GM21717 (cell line): ENCODE results near the gene TXNDC15.
"Not testable (repeated sequence)": the region's sequence is repeated elsewhere in the genome, so short reads cannot be mapped to it uniquely, and the experiment has no call there.

ENCODE experiments used
- ATAC-seq: cut with Tn5 transposase; IDR thresholded peaks from one replicate; pipeline ENCODE4 v1.9.1; 2021; ENCODE audit warnings: mild to moderate bottlenecking, moderate library complexity; ENCODE audit not compliant: unreplicated experiment

The TXNDC15 gene

DNA sequence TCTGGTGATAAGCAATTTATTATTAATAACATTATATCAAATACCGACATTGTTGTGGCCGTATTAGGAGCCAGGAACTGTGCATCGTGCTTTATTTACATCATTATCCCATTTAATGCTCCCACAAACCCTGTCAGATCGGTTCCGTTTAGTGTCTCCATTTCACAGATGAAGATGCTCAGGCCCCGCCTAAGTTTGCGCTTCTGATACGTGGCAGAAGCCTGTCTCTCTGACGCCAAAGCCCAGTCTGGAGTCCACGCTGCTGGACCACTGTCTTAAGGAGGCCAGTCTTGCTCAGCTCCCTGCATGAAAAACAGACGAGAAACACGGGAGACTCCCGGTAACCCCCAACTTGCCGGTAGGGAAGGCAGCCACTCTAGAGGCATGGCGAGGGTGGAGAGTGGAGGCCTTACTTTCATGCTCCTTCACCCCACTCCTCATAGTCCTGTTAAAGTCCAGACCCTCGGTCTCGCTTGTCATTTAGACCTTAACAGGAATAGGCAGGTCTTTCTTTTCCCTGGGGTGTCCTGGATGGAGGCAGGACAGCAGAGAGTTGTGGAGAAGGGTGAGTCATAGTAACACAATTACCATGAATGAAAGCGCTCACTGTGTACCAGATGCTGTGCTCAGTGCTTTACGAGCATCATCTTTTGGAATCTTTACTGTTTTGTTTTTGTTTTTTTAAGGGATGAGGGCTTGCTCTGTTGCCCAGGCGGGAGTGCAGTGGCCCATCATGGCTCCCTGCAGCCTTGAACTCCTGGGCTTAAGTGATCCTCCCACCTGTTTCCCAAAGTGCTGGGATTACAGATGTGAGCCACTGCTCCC is 872 bp downstream of the TXNDC15 start:
- ATAC-seq = no peak

DNA sequence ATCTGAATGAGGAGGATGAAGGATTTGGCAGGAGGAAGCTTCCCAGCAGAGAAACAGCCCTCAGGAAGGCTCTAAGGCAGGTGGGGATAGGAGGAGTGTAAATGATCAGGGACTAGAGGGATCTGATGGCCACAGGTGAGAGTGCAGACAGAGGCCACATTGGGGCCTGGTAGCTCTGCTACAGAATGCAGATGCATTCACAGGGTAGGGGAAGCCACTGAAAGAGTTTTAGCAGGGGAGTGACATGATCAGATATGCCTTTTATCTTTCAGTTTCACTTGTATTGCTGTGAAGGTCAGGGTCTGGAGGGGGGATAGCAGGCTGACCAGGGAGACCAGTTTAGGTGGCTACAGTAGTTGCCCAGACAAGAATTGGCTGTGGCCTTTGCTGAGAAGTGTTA is 3.0 kb downstream of the TXNDC15 start:
- ATAC-seq = peak; percentile 45

DNA sequence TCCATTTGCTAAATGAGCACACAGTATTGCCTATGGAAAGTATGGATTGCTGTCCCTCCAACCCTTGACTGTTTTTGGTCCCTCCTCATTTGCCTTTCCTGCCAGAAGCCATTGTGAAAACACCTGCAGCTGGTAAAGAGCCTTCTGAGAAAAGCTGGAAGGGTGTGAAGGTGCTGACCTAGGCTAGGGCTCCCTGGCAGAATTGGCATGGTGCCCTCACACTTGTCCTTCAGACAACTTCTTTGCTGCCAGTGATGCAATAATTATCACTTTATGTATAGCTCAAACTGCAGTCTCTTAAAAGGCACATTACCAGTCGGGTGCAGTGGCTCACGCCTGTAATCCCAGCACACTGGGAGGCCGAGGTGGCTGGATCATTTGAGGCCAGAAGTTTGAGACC is 4.2 kb downstream of the TXNDC15 start:
- ATAC-seq = no peak

DNA sequence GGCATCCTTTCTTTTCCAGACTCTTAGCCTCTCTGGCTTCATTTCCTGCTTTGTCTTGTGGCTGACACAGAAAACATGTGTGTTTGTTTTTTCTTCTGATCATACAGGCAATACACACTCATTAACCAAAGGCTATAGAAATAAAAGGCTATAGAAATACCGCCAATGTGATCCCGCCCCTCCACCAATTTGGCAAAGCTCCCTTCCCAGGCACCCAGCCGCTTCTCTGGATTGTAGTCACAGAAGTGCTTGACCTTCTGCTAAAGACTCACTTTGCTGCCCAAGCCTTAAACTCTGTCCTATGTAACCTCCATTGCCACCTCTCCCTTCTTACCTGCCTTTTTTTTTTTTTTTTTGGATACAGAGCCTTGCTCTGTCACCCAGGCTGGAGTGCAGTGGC is 5.3 kb downstream of the TXNDC15 start:
- ATAC-seq = no peak

DNA sequence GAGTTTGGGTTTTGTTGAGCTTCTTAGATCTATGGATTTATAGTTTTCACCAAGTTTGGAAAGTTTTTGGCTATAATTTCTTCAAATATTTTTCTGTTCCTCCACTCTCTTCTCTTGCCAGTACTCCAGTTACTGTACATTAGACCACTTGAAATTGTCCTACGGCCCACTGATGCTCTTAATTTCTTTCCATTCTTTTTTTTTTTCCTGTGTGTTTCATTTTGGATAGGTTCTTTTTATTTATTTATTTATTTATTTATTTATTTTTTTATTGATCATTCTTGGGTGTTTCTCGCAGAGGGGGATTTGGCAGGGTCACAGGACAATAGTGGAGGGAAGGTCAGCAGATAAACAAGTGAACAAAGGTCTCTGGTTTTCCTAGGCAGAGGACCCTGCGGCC is 6.8 kb downstream of the TXNDC15 start:
- not testable (repeated sequence) for ATAC-seq

DNA sequence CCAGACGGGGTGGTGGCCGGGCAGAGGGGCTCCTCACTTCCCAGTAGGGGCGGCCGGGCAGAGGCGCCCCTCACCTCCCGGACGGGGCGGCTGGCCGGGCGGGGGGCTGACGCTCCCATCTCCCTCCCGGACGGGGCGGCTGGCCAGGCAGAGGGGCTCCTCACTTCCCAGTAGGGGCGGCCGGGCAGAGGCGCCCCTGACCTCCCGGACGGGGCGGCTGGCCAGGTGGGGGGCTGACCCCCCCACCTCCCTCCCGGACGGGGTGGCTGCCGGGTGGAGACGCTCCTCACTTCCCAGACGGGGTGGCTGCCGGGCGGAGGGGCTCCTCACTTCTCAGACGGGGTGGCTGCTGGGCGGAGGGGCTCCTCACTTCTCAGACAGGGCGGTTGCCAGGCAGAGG is 7.5 kb downstream of the TXNDC15 start:
- ATAC-seq = not testable (repeated sequence)

DNA sequence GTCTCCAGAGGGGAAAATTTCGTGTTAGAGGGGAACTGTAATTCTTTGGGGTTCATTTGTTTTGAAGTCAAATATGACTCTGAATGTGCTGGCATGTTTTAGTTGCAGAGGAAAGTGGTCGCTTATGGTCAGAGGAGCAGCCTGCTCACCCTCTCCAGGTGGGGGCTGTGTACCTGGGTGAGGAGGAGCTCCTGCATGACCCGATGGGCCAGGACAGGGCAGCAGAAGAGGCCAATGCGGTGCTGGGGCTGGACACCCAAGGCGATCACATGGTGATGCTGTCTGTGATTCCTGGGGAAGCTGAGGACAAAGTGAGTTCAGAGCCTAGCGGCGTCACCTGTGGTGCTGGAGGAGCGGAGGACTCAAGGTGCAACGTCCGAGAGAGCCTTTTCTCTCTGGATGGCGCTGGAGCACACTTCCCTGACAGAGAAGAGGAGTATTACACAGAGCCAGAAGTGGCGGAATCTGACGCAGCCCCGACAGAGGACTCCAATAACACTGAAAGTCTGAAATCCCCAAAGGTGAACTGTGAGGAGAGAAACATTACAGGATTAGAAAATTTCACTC is 13.5 kb downstream of the TXNDC15 start:
- no peak for ATAC-seq

DNA sequence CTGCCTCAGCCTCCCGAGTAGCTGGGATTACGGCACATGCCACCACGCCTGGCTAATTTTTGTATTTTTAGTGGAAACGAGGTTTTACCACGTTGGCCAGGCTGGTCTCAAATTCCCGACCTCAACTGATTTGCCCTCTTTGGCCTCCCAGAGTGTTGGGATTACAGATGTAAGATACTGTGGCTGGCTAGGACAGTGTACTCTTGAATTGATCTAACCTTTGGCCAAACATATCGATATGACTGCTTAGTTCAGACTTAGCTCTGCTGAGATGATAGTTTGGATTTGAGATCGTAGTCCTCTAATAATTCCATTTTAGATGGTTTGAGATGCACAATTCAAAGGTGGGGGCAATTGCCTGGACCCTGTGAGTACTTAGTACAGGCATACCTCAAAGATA is 15.2 kb downstream of the TXNDC15 start:
- no peak for ATAC-seq

DNA sequence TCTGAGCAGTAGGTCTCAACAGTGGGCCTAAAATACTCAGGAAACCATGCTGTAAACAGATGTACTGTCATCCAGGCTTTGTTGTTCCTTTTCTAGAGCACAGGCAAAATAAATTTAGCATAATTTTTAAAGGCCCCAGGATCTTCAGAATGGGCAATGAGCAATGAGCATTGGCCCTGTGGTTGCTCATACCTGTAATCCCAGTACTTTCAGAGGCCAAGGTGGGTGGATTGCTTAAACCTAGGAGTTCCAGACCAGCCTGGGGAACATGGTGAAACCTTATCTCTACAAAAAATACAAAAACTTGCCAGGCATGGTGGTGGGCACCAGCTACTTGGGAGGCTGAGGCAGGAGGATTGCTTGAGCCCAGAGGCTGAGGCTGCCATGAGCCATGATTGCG is 17.3 kb downstream of the TXNDC15 start:
- no peak for ATAC-seq

DNA sequence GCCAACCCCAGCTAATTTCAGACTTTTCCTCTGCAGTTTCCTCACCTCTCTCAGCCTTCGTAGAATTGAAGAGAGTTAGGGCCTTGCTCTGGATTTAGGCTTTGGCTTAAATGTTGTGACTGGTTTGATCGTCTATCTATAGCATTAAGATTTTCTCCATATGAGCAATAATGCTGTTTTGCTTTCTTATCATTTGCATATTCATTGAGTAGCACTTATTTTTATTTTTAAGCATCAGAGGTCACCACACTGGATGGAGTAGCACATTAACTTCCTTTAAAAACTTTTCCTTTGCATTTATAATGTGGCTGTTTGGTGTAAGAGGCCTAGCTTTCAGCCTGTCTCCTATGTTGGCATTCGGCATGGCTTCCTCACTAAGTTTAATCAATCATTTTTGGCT is 18.1 kb downstream of the TXNDC15 start:
- ATAC-seq = no peak

DNA sequence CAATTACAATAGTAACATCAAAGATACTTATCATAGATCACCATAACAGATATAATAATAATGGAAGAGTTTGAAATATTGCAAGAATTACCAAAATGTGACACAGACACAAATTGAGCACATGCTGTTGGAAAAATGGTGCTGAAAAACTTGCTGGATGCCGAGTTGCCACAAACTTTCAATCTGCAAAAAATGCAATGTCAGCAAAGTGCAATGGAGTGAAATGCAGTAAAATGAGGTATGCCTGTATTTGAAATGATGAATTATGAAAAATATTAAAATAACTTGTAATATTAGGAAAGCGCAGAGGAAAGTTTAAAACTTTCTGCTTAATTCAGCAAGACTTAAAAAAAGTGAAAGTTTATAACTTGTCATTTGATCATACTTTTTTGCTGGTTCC is 18.8 kb downstream of the TXNDC15 start:
- ATAC-seq = no peak

DNA sequence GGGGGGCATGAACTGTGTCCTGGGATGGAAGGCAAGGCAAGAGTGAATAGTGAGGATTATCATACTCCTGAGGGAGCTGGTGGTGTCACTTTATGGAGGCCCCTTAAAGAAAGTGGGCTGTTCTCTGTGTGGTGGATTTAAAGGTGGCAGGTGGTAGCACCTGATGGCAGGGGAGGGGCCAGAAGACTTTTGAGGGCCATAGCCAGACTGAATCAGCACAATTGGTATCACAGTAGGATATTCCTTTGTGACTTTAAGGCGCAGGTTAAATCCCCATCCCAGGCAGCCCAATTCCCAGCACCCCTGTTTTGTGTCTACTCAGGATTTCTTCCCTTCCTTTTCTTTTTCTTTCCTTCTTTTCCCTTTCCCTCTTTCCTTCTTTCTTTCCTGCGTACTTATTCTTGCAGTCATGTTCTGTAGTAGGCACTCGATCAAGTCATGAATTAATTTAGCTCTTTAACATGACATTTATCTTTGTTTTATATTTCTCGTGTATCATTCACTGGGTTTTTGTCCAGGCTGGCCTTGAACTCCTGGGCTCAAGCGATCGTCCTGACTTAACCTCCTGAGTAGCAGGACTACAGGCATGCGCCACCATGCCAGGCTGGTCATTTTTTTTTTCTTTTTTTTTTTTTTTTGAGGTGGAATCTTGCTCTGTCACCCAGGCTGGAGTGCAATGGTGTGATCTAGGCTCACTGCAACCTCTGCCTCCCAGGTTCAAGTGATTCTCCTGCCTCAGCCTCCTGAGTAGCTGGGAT is 19.8 kb downstream of the TXNDC15 start:
- no peak for ATAC-seq

DNA sequence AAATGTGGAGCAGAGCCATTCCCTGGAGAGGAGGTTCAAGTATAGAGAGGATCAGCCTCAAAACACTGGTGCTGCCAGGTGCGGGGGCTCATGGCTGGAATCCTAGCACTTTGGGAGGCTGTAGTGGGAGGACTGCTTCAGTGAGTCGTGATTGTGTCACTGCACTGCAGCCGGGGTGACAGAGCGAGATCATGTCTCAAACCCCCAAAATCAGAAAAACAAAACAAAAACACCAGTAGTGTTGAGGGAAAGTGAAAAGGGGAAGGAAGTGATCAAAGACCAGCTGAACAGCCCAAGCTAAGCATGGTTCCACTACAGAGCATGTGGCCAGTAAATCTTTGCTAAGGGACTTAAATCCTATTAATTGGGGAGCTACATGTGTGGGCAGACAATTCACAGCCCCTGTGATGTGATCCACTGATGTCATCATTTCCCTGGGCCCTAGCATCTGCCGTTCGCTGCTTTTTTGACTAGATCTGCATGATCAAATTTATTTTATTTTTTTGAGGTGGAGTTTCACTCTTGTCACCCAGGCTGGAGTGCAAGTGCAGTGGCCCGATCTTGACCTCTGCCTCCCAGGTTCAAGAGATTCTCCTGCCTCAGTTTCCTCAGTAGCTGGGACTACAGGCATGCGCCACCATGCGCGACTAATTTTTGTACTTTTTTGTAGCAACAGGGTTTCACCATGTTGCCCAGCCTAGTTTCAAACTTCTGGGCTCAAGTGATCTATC is 28.1 kb downstream of the TXNDC15 start:
- ATAC-seq = no peak

DNA sequence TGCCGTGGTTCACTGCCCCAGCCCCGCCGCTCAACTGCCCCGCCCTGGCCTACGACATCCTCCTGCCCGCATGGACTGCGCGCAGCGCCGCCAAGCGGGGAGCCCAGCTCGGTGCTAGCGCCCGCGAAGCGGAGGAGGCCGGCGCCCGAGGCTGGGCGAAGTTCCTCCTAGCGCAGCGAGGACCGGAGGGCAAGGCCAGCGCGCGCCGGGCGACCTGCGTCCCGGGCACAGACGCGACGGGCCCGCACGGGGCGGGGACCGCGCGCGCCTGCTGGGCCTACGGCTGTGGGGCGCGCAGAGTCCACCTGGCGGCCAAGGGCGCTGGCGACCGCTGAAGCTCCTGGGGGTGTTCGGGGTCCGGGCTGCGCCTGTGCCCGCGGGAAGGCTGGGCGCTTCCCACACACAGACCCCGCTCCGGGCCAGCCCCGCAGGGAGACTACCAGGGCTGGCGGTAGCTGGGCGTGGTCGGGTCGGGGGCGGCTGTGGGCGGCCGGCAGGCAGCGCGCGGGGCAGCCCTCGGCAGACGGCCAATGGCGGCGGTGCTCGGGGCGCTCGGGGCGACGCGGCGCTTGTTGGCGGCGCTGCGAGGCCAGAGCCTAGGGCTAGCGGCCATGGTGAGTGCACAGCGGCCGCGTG is 30.6 kb downstream of the TXNDC15 start, which contains the start of gene PCBD2:
Gene PCBD2 (plus strand): TSS at position 522 of the 636 bp plus-strand sequence. CDS start 9 bp downstream, at position 531.
- ATAC-seq = peak; percentile 81

DNA sequence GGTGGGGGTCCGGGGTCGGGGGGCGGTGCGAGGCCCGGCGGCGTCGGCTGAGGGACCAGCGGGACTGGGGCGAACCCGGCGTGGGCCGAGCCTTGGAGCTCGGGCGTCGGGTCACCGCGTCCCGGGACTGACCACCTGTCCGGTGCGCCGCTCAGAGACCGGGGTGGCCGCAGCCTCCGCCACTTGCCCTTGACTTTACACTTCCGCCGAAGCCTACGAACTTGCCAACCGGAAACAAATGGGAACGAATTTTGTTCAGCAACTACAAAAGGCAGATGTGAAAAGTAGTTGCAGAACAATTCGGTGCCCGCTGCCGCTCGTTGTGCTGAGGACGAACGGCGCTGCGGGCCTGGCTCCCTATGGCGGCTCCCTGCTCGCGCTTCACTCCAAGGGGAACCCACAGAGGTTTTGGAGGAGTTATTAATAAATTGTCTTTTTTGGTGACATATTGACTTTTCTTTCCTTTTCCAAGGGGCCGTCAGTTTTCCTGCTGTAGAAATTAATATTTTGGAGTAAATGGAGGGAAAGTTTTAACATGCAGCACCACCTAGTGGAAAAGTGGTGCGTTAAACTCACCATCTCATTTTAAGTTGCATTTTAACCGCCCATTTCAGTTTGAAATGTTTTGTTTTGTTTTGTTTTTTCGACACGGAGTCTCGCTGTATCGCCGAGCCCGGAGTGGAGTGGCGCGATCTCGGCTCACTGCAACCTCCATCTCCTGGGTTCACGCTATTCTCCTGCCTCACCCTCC is 31.2 kb downstream of the TXNDC15 start:
- ATAC-seq = peak; percentile 22

DNA sequence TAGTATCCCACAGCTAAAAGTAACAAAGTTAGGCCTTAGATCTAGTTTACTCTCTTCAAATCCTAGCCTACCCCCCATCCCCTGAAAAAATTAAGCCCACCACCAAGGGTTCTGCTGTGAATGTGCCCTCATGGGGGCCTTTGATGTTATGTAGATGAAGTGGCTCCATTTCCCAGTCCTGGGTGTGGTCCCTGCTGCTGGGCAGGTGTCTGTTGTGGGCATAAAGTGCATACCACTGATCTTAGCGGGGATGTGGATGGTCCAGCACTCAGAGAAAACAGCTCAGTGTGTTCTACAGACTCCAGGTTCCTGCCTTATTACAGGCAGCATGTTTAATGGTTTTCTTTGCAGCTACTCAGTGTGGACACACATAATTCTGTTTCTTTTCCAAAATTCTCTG is 32.6 kb downstream of the TXNDC15 start:
- ATAC-seq = no peak

DNA sequence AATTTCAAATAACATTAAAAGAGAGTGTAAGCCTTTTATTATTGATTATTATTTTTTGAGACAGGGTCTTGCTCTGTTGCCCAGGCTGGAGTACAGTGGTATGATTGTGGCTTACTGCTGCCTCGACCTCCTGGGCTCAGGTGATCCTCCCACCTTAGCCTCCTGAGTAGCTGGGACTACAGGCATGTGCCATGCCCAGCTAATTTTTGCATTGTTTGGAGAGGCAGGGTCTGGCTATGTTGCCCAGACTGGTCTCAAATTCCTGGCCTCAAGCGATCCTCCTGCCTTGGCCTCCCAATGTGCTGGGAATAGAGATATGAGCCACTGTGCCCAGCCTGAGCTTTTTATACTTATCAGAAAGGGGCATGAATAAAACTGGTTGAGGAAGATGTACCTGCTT is 36.6 kb downstream of the TXNDC15 start:
- ATAC-seq = not testable (repeated sequence)

DNA sequence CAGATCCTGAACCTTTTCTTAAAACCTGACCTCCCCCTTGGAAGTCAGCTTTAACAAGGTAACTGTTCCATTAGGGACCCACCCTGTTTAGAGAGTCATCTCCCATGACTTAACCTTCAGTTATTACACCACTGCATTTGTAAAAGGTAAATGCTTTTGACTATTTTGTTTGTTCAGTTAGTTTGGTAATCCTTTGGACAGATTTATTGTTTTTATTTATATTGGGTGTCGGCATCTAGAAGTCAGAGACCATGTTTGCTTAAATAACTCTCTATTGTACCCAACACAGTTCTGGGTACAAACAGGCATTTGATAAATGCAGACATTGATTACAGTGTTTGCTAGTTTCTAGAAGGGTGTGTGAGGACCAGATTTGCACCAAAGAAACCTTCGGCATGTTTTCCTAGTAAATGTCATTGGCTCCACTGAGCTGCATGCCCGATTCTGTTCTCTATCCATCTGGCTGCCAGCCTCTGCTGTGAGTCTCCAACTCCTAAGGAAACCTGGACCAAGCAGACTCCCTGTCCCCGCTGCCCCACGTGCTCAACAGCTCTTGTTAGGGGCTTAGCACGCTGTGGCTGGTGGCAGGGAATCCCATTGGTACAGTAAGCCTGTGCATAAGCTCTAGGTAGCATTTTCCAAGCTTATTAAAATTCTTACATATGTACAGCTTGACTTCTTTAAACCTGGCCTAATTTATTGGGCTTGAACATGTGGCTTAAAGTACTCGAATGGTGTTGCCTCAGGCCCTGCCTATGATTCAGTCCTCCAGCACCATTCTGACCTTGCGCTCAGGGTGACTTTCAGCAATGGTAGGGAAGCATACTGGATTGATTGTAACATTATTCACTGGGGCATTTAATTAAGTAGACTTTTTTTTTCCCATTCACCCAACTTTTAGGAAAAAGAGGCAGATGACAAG is 37.4 kb downstream of the TXNDC15 start:
- ATAC-seq = no peak

DNA sequence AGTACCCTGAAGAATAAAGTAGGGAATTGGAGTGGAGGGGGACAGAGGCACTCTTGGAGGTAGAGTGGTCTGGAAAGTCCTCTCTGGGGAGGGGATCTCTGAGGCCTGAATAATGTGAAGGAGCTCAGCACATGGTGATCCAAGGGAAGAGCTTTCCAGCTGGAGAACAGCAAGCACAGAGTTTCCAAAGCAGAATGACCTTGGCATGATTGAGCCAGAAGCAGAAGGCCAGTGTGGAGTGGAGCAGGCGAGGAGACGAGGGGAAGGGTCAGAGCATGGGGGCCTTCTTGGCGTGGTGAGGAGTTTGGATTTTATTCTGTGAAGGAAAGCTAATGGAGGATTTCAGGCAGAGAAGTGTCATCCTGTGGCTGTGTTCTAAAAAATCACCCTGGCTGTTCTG is 39.1 kb downstream of the TXNDC15 start:
- no peak for ATAC-seq
